Femur (tissue), 1 donor: Measurements from ENCODE around the gene ZNF608.
A peak's percentile ranks its signal among the peaks of the same experiment; 100 is the strongest.

ENCODE experiments used
- DNase-seq: peaks from one replicate; pipeline ENCODE4 v3.0.0-alpha.2; 2017

The ZNF608 gene

DNA sequence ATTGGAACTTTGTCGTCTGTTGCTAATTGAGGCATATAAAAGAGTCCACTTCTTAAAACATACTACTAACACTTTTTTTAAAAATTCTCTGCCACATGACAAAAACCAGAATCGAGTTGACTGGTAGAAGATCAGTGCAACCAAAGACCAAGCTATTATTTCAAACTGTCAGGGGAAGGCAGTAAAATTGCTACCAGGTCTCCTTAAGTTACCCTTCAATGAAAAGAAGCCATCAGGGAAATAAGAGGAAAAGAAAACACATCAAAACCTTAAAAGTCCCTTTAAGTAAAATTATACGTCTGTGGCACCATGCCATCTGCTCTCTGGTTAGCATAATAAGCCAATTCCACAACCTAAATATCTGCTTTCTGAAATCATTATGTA lies 9.6 kb downstream of the ZNF608 start:
- no peak for DNase-seq

DNA sequence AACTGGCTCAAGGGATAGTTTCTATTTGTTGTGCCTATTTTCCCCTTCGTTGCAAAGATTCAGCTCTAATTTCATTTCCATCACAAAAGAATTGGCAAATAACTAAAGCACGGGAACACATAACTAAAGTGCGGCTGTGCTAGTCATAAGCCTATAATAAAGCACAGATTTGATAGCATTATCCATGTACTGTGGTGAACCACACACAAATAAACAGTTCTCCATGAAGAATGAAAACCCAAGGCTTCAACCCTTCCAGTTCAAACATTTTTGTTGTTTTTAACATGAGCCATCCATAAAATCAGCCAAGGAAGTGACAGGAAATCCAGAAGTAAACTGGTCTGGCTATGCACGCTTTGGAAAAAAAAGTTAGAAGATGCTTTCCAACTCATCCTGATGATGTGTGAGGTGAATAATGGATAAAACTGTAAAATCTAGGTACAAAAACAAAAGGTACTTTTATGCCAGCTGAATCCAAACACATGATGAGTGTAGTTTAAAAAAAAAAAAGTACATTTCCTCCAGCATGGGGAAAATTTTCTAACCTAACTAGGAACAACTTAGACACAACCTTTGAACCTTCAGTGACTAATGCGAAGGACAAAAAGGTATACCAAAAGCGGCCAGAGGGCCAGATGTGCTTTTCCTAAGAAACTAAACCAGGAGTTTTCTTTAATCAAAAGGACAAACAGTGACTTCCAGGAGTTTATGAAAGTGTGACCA lies 10.2 kb downstream of the ZNF608 start:
- no peak for DNase-seq

DNA sequence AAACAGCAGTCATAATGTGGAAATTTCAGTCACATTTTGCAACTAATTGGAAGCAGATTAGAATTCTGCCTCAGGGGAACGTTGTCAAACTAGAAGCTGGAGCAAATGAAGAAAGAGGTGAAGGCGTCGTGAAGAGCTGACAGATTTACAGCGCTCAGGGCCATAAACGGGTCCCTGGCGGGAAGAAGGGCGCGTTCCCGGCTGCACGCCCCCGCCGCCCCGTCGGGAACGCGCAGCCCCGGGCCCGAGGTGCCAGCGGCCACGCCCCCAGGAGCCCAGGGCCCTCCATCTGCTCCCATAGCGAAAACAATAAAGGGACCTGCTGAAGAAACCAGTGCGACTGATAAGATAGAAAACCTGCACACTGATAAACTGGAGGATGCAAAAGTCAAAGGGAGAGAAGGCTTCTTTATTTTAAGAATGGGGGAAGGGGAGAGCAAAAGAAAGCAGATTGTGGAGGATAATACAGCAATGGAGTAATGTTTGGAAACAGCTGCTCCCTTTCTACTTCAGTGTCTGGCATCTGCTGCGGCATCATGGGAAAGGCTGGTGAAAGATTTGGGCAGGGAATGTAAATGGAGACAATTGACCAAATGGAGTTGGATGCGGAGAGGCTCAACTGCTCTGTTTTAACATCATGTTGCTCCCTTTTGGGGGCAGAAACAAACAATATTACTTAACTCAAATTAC lies 11.1 kb downstream of the ZNF608 start:
- DNase-seq = peak; percentile 56

DNA sequence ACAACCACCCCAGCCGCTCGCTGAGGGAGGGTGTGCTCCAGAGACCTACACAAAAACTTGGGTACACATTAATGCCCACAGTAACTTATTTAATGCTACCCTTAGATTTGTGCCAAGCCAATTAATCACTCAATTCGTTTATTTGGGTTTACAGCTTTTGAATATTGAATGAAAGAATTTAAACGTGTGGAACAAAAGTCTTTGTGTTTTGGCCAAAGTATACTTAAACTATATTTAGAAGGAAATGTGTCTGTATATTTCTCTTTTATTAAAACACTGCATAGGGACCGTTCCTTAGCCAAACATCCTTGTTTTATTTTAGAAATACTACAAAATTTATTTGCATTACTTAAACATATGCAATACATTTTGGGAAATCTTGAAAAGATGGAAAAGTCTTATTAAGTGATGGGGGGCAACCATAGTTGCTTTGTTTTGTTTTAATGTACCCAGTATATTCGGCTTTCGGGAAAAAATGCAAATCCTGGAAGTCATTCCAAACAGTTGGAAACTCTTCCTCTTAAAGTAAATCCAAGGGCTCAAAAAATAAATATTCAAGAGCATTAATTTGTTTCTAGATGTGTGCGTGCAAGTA lies 11.8 kb downstream of the ZNF608 start:
- no peak for DNase-seq

DNA sequence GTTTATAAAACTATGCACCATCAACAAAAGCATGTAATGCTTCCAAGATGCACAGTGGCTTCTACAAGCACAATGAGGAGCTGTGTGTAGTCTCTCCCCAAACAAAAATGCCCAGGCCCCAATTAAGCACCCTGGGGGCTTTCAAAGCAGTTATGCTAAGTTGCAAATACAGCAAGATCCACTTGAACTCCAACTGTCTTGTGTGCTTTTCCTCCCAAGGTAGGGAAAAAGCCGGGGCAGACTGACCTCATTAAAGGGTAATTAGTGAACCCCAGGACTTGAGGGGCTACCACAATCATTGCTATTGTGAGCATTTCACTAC lies 13.1 kb downstream of the ZNF608 start:
- DNase-seq = no peak

DNA sequence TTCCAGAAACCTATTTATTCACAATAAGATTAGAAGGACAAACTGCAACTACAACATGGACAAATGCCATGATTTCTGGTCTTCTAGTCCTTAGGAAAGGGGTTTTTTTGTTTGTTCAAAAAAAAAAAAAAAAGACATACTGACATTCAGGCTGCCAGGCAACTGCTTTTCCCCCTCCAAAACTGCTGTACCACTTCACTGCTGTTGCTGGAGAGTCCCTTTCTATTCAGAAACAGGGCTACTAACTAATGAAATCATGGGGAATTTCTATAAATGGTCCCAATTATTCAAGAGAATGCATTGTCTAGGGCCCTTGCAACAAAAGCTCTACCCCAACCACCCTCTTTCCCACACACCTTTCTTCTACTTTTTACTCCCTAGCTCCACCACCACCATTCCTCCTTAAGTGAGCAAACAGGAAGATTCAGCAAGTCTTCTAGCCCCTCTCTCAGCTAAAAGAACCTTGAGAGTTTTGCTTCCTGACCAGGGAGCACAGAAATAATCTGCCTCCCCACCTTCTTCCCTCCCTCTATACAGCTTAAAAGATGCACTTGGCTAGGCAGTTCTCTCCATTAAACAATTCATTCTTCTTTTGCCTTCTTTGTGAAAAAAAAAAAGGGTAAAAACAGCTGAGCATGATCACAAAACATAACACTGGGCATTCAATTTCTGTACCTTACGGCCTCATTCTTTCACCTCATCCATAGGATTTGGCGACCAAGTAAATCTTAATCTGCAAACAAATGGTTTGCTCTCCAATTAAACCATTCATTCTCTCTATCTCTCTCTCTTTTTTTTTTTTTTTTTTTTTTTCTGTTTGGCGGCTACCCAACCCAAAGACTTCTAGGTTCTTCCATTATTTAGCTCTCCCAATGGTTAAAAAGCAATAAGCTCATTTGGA lies 13.8 kb downstream of the ZNF608 start:
- DNase-seq = no peak

DNA sequence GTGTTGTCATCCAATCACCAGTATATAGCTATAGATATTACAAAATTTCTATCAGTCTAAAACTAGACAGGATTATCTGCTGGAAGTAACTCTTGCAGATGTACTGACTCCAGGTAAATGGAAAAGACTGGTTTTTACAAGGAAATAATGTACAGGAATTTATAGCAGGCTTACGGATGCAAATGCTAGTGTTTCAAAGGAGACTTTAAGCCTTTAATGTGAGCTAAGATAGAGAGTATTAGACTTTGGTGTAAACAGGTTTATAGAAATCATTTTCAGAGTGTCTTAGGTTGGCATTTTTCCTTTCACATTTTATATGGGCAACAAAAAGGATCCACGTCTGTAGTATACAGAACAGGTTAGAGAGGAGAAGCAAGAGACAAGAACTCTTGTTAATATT lies 16.1 kb downstream of the ZNF608 start:
- no peak for DNase-seq

DNA sequence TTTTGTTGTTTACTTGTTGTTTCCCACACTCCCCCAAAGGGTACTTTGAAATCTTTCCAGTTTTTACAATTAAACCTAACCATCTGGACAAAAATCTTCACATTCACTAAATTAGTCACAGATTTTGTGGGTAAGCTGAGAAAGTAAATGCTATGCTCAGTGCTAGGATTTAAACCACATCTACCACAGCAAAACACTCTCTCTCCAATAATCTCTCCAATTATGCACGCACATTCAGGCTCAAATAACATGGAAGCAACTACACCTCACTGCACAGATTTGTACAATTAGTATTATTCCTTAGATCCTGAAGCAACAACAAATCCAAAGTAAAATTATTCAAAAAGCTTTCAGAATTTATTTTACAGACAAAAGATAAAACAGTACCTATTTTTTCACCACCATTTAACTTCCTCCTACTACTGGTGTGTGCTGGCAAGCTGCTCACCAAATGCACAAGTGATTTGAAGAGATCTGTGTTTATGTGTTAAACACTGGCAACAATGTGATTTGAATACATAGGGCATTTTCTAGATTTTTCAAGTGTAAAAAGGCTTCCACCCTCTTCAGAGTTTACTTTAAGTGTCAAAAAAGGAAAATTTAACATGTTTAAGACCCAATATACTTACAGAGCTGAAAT lies 16.6 kb downstream of the ZNF608 start:
- DNase-seq = no peak

DNA sequence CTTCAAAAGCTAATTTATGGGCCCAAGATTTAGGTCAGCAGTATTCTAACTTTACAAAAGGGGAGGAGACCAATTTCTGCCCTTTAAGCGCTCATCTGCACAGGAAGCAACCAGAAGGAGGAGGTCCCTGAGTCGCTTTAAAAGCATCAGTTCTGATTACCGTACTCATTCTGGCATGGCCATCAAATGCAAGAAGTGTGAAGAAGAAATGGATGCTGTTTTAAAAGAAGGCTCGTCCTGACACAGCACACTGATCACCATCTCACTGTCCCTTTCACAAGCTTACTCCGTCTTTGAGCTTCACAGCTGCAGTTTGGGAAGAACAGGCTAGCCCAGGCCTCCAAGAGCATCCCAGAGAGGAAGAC lies 17.5 kb downstream of the ZNF608 start:
- DNase-seq = no peak

DNA sequence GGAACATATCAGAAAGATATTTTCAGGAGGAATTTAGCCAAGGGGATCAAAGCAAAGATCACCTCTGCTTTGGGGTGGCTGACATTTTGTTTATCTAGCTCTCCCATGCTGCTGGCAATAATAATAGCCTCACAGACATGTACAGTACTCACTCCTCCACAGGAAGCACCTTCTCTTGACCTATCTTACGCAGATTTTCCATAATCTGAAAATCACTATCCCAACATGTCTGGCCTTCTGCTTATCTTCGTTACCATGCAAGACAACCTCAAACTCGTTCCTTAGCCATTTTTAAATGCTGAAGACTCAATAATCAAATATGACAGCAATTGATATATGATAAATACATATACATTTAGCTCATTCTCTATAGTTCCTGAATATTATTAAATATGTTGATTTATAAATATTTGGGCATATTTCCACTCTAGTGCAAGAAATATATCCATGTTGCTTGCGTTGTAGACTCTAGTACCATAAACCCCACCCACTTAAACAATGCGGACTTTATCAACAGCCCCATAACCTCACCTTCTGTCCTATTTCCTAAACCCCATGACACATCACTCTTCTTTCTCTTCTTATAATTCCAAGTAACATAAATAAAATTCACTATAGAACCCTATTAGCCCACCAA lies 18.0 kb downstream of the ZNF608 start:
- DNase-seq = no peak

DNA sequence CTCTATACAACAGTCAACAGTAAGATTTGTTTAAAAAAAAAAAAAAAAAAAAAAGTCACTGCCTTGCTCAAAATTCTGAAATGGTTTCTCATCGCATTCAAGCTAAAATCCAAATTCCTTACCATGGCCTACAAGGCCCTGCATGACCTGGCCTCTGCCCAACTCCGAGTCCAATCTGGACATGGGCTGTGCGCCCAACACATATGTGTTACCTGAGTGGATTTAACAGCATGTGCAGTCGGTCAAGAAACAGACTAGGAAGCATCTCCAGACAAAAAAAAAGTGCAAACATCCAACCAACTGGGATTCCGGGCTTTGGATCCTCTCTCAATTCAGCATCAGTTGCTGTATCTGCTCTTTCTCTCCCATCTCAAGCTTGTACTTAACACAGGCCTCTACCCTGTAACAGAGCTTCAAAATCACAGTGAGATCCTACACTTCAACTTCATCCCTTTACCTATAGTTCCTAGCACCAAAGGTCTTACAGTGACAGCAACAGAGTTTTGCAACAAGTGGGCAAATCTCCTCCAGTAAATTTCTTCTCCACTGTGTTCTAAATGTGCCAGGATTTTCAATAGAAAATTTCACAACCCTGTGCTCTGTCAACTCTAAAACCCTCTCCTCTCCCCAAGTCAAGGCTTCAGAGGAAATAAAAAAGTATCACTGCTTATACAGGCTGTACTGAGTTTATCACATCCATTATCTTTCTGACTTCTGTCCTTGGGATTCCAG lies 19.6 kb downstream of the ZNF608 start:
- DNase-seq = no peak

DNA sequence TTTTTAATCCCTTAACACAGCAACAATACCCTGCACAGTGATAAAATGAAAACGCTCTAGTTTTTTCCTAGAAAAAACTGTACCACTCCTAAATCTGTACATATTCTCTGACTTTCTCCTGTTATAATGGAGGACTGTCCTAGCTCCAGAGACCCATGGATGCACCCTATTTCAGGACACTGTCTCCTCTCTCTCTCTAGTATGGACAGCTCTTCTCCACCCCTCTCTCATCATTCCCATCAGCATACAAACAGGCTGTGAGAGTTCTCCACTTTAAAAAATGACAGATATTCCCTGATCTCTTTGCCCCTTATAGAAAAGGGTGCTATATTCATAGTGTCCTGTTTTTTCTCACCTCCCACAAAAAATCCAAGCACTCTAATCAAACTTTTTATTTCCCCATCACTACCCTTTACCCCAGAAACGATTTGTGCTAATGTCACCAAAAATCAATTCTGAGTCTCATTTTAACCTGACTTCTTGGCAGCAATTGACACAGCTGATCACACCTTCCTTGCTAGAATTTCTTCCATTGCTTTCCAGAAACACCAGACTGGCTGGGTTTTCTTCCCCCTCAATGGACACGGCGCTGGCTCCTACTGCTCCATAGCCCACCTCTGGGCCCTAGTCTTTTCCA lies 20.7 kb downstream of the ZNF608 start:
- no peak for DNase-seq

DNA sequence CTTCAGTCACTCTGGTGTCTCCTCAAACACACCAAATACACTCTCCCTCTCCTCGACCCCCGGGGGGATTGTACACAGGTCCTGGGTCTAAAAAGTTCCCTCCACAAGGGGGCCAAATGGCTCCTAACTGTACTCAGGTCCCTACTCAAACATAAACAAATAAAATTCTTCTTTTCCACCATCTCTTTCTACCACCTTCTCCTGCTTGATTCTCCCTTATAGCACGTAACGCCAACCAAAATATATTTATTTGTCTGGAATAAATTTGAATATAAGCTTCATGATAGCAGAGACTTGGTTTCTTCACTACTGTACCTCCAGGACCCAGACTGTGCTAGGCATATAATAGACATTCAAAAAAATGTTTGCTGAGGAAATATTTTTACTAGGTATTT lies 21.4 kb downstream of the ZNF608 start:
- no peak for DNase-seq

DNA sequence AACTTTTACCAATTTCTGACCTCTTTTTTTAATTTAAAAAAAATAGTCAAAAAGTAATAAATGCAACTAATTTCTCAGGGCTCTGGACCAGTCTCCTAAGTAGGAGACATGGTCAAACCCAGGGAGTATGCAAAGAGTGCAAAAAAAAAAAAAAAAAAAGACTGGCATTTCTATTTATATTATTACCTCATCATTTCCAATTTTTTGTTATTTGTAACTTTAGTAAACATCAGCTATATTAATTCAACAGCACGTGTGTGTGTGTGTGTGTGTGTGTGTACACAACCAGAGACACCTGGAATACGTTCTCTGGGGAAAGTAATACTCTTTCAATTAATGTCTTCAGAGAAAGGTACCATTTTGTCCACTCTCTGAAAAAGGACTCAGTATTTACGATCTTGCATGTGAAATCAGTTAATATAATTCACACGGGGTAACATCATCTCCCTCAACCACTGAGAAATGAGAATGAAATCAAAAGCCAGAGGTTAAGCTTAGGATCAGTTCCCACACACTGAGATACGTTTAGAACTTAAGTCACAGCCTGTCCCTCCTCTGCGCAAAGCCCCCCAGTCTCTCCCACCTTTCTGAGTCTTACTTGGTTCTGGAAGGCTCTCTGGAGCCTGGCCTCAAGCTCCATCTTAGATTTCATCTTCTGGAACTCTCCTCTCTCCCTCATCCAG lies 21.9 kb downstream of the ZNF608 start:
- no peak for DNase-seq

DNA sequence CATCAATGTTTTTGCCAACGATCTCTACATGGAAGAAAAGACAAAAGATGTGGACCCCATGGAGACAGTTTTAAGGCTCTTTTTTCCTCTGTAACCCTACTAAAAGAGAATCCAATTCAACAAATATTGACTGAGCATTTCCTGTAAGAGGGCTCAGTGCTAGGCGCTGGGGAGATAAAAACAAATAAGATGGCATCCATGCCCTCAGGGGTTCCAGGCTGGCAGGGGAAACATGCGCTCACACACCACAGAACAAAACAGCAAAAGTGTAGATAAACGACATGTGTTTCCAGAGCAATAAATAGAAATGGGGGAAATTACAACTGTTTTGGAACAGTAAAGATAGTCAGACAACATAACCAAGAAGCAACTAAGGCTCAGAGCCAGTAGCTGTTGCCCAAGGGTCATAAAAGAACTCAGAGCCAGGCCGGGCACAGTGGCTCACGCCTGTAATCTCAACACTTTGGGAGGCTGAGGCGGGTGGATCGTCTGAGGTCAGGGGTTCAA lies 25.2 kb downstream of the ZNF608 start:
- no peak for DNase-seq

DNA sequence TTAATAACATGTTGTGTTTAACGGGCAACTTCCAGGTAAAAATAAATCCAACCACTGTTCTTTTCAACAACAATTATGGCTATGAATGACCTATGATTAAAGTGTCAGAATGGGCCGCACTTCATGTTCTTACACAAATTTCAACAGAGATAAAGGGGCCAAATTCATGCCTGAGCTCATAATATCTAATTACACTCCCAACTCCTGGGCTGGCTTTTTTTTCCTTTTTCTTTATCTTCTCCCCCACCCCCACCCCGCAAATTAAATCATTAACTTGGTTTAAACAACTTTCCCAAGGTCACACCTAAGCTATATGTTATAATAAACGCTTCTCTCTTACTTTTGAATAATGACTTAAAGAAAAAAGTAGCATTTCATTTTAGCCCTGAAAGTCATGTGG lies 25.8 kb downstream of the ZNF608 start:
- DNase-seq = no peak

DNA sequence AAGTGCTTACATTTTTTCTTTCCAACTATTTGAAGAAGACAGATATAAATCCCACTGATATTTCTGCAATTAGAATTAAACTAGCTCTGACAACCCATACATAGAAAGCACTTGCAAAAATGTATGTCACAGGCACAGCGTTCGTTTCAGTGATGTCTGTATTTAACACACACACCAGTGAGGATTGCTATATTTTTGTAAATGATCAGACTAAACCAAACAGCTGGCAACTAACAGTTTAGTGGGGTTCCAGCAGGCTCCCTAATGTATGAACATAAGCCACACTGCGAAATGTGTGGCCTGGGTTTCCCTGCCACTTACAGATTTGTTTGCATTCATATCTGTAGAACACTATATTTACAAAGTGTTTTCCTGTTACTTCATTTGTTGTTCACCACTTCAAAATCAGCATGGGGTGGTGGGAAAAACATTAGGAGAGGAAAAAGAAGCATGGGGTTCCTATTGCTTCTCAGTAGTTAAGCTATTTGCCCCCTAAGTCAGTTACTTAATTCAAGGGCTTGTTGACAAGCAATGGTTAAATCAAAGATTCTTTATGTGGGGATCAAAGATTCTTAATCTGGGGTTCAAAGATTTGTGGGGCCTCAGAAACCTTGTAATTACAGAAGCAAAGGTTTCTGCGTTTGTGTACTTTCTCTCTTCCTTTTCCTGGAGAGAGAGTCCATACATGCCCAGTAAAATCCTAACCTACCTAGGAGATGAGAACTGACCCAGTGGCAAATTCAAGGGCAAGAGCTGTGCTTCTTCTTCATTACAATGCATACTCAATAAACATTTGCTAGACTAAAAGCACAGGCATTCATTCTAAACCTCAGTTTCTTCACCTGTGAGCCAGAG lies 27.1 kb downstream of the ZNF608 start:
- no peak for DNase-seq

DNA sequence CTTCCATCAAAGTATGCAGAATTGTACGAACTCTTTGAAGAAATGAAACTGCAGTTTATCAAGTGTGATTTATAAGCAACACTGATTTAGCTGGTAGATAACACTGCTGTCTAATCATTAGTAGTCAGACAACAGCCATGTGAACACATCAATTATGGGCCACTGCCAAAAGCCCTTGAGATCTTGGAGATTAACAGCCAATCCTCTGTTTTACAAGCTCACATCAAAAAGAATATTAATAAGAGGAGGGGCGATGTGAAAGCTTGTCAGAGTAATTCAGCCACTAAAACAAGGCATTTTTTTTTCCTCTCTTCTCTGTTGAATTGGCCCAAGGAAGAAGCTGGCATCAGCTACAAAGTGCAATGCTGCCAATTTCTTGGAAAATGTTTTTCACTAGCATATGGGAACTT lies 28.1 kb downstream of the ZNF608 start:
- DNase-seq = peak; percentile 64

DNA sequence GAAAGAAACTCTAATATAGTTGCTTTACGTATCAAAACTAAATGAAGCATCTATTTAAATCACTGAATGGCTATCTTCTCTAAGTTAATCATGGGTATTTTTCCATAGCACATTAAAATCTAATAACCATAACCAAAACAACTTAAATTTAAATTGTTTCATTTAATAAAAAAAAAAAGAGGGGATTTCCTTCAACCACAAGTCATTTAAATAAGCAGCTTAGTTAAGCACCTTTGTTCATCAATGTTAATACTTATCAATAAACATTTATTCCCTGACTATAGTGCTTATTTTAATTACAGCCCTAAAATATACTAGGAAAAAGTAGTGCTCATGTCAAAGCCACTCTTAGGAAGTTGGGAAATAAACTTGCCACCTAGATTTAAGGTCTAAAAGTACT lies 30.3 kb downstream of the ZNF608 start:
- no peak for DNase-seq

DNA sequence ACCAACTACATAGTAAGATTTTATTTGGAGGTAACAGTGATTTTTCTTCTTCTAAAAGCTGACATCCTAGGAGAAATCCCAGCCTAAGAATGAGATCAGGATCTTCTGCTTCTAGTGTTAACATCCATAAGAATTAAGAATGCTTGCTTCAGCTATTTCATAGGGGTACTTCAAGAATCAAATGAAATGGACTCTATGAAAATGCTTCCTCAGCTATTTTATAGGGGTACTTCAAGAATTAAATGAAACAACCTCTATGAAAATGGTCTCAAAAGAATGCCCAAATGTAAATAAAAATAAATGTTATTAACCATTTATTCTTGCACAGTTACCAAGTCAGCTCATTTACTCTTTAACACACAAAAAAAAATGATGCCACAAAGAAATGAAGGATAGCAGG lies 31.5 kb downstream of the ZNF608 start:
- no peak for DNase-seq
